Hepatic stellate cell (primary cell): ENCODE results near the gene SRSF2.
"Not testable (repeated sequence)": the region's sequence is repeated elsewhere in the genome, so short reads cannot be mapped to it uniquely, and the experiment has no call there.

Source experiments
- DNase-seq: peaks from one replicate; pipeline ENCODE4 v3.0.0; 2011; ENCODE audit warnings: low spot score

The SRSF2 gene

DNA sequence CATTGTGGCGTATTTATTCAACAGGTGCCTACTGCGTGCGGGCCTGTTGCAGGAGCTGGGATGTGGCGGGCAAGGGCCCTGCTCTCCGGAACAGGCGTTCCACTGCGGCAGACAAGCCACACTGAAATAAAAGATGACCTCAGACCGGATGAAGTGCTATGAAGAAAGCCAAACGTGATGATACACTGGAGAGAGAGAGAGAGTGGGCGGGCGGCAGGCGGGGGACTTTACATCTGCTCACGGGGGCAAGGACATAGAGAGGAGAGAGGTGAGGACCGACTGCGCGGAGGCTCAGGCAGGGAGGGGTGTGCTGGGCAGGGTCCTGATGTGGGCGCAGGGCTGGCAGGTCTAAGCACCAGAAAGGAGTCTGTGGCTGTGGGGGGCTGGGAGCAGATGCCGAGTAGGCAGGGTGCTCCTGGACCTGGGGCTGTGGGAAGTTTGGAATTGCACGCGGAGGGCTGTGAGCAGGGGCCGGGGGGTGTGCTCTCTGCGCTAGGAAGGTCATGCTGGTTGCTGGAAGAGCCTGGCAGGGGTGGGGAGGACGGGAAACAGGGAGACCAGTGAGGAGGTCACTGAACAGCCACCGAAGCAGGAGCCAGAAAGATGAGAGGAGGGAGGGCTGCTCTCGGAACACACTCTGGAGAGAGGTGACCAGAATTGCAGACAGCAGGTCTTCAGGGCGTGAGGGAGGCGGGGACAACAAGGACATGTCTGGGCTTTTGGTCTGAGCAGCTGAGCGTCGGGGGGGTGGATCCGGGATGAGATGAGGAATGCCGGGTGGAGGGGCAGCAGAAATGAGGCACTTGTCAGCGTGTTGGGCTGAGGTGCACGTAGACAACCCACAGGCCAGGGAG, 36.3 kb downstream of the SRSF2 start:
- peak; percentile 92 for DNase-seq

DNA sequence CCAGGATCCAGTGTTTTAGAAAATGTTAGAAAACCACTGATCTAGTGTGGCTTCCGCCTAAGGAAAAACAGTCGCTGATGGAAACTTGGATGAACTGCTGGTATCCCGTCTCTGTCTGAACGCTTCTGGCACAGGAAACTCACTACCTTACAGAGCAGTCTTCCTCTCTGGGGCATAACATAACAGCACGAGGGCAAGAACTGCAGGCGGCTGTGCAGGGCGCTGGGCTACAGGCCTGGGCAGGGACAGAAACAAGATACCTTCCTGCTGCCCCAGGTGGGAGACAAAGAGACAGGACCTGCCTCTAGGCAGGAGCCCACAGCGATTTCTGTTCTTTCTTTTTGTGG, 36.9 kb downstream of the SRSF2 start:
- no peak for DNase-seq

DNA sequence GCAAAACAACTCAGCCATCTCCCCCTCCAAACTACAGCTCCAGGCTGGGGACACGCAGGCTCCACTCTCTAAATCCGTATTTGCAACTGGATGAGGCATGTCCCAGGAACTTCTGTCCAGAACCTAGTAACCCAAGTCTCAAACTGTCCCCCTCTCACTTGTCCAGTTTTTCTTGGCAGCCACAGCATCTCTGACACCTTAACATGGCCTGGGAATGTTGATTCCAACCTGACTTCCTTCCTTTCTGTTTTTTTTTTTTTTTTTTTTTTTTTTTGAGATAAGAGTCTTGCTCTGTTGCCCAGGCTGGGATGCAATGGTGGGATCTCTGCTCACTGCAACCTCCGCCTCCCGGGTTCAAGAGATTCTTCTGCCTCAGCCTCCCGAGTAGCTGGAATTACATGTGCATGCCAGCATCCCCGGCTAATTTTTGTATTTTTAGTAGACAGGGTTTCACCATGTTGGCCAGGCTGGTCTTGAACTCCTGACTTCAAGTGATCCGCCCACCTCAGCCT, 38.6 kb downstream of the SRSF2 start:
- DNase-seq: not testable (repeated sequence)

DNA sequence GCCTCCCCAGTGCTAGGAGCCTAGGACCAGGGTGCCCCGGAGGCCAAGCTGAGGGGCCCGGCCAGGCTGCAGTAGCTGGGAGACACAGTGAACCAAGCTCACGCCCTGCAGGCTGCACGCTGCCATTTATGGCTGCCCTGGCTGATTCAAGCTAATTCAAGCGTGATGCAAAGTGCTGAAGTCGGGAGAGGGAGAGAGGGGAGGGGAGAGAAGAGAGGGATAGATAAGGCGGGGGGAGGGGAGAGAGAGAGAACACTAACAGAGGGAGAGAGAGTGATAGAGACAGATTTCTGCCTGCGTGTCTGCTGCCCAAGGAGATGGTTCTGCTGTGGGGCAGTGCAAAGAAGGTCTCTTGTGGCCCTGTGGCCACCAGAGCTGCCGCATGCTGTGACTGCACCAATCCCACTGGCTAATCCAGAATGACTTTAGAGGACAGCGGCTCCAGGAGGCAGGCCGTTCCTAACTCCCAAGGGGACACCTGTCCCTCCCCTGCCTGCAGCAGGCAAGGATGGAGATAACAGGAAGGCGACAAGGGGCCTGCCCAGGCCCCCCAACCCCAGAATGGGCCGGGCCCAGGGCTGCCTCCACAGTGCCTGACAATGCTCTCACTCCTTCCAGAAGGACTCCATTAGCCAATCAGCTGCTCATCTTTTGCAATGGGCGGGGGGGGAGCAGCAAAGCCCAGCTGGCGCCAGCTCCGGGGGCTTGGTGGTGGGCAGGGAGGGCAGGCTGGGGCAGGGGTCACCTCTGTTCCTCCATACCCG, 39.2 kb downstream of the SRSF2 start:
- peak; percentile 51 for DNase-seq

DNA sequence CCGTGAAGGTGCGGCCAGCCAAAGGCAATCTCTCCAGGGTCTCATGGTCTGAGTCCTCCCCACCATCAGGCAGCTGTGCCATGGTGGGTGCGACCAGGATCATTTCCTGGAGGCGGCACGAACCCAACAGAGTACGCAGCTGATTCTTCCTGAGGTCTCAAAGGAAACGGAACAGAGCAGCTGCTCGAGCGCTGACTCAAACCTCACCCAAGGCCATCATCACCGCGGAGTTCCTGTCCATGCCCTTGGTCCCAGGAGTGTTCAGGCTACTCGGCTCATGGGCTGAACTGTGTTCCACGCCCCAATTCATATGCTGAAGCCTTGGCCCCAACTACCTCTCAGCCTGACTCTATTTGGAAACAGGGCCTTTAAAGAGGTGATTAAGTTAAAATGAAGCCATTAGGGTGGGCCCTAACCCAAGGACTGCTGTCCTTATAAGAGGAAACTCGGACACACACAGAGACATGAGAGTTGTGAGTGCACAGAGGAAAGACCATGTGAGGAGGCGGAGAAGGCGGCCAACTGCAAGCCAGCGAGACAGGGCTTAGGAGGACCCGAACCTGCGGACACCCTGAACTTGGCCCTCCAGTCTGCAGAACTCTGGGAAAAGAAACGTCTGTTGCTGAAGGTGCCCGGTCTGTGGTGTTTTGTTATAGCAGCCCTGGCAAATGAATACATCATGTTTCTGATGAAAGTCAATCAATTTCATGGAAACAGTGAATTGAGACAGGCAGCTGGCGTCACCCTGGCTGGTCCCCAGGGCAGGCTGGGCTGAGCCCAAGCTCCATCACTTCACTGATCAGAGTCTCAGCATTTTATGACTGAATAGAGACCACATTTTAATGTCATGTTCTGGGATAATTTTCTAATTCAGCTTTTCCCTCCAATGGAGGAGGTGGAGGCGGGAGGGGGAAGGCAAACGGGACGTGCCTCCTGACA, 40.1 kb downstream of the SRSF2 start:
- DNase-seq: no peak

DNA sequence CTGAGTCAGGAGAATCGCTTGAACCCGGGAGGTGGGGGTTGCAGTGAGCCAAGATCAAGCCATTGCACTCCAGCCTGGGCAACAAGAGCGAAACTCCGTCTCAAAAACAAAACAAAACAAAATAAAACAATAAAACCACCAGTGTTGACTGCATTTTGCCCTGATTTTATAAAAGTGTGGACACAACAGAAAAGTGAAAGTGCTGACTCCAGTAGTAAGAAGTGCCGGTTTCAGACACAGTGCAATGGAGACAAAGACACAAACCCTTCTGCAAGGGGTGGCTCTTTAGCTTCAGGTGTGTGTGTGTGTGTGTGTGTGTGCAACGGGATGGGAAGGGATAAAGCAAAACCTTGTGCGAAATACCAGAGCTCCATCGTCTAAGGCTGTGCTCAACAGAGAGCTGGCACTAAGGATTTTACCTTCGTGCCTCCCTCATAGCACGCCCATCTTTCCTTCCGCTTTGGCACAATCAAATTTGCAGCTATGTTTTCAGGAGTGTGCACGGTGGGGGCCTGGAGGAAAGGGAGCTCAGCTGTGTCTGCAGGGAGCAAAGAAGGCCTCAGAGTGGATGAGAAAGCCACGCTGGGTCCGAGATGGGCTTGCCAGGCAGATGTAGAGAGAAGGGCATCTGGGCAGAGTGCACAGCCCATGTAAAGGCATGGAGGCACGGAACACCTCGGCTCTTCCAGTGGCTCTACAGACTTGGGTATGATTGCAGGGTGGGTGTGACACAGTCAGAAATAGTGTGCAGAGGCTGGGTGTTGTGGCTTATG, 41.9 kb downstream of the SRSF2 start:
- DNase-seq: no peak

DNA sequence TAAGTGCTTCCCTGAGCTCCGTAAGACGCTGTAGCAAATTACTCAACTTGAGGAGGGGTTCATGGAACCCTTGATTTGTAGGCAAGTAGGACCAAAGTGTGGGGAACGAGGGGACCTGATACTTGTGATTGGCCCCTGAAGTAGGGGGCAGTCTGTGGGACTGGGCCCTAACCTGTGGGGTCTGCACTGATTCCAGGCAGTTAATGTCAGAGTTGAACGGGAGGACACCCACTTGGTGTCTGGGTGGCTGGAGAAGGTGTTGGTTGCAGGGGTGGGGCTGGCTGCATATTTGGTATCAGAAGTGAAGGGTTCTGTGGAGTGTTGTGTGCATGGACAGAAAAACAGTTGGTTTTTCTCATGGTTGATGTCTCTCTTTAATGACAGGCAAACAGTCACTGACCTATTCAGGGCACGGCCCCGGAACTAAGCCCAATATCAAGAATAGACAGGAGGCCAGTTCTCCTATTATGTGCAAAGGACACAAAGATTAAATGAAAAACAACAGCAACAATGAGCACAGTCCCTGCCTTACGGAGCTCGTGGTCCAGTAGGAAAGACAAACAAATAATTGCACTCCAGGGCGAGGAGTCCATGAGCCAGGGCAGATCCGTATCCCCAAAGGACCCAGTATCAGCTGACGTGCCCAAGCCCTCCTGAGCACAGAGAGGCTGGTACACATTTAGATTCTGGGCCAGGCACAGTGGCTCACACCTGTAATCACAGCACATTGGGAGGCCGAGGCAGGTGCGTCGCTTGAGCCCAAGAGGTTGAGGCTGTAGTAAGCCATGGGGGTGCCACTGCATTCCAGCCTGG, 45.5 kb downstream of the SRSF2 start:
- DNase-seq: no peak

DNA sequence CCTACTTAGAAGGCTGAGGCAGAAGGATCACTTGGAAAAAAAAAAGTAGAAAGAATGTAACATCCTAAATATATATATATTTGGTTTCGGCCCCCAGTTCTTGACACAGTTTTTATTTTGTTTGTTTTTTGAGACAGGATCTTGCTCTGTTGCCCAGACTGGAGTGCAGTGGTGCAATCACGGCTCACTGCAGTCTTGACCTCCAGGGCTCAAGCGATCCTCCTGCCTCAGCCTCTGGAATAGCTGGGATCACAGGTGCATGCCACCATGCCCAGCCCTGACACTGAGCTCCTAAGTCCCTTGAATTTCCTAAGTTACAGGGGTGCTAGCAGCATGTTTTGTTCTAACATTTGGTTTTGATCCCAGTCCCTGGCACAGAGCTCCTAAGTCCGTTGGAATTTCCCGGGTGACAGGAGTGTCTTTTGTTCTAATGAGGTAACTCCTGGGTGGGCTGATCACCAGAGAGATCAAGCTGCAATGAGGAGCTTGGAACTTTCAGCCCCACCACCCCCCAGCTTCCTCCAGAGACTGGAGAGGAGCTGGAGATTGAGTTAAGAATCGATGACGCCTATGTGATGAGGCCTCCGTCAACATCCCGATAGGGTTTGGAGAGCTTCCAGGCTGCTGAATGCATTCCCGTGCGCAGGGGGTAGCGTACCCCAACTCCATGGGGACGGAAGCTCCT, 46.4 kb downstream of the SRSF2 start:
- no peak for DNase-seq

DNA sequence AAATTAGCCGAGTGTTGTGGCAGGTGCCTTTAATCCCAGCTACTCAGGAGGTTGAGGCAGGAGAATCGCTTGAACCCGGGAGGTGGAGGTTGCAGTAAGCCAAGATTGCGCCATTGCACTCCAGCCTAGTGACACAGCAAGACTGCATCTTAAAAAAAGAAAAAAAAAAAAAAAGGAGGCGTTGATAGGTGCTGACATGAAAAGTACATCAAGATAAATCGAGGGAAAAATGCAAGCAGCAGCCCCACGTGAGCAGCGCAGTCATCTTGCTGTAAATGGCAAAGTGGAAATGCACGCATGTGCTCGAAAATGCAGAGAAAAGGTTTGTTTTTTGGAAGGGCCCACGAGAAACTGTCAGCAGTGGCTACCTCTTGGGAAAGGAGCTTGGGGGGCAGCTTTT, 47.3 kb downstream of the SRSF2 start:
- DNase-seq: no peak

DNA sequence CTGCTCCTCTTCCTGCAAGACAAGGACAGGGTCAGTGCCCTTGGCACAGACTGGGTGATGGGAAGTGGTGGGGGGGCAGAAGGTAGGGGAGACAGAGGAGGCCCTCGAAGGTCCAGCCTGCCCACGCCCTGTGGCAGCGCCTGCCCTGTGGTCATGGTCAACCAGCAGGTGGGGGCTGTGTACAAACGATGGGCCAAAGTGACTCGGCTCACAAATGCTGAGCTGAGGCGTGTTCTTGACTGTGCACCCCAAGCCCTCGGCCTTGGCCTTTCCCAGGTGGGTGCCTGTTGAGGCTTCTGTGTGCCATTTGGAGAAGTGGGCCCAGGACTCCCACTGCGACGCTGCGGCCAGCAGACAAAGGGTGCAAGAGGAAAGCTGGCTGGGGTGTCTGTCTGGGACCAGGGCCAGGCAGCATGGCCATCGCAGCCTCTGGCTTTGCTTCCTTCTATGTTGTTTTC, 48.9 kb downstream of the SRSF2 start:
- DNase-seq: no peak

DNA sequence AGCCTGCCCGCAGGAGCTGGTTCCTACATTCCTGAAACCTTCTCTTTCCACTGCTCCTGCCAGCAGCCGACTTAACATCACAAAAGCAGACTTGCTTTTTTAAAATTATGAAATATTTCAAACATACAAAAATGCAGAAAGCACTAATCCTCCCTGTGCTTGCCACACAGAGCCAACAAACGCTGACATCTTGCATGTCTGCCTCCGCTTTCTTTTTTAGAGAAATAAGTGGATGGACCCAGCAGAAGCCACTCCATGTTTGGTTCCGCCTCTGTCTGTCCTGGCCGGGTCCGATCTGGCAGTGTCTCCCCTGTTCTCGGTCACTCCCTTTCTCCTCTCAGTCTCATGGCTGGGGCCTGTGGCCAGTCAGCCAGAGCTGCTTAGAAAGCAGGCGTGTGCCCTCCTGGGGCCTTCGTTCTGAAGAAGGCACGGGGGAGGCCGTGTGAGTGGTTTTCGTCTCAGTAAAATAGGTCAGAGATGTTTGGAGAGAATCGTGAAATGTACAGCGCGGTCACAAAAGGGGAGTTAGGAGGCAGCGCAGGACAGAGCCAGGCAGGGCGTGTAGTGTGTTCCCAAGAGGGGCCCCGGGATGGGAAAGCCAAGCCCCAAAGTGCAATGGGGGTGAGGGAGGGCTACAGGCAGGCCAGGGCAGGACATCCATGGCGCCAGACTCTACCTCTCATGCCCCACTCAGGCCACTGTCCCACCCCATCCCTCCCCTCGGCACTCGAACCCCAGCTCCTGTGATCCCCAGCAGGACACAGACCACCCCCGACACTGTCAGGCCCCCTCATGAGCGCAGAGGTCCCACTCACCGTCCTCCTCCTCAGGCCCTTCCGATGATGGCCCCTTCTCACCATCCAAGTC, 49.6 kb downstream of the SRSF2 start:
- DNase-seq: no peak

DNA sequence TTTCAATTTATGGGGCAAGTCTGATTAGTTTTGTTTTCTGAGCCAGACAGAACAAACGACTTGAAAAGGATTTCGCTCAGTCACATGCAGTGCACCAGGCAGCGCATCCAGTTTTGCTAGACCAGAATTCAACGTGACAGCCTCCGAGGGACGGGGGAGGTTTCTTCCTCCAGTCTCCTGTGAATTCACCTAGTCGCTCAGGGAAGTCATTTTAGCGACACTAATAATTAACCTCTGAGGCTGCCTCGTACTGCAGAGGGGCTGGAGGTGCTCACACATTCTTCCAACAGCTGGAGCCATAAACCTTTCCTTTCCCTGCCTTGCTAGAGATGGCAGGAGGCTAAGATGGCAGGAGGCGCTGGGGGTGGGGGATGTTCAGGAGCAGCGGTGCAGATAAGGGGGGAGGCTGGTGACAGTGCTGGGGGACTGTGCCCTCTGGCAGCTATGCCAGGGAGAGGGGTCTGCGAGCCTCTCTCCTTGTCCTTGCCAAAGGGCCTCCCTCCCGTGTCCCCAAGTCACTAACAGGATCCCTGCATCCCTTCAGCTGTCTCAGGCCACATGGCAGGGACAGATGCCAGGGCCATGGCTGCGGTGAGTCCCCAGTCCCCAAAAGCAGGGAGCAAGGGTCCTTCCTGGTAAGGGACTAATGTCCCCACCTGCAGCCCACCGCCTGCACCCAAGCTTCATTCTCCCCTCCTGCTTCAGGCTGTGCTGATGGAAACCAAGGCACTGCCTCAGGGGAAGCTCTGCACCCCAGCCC, 50.4 kb downstream of the SRSF2 start:
- no peak for DNase-seq

DNA sequence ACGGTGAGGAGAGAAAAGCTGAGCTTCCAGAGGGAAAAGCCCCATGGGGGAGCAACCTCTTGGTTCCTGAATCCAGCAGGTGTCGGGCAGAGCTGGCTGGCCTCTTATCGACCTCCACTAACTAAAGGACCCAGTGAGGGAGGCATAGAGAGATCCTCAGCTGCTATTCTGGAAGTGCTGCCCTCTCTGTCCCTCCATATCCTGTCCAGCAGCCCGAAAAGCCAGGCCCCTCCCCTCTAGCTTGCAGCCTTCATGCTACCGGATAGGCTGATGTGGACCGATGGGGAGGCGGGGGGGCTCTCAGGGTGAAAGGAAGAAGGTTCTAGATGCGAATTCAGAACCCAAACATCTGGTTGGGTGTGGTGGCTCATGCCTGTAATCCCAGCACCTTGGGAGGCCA, 51.3 kb downstream of the SRSF2 start:
- DNase-seq: no peak

DNA sequence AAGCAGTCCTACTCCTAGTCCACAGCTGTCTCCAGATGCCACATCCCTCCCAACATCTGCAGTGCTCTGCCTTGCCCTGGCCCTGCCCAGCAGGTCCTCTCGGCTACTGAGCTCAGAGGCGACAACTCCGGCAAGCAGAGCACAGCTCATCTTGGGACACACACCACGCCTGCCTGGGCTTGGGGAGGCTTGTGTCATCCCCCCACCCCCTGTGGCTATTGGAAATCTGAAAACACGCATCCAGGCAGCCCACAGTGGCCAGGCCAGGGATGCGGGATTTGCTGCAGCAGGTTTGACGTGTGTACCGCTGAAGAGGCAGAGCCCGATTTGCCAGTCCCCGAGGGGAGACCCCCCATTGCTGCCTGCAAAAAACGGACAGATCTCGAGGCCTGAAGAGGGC, 51.8 kb downstream of the SRSF2 start:
- no peak for DNase-seq

DNA sequence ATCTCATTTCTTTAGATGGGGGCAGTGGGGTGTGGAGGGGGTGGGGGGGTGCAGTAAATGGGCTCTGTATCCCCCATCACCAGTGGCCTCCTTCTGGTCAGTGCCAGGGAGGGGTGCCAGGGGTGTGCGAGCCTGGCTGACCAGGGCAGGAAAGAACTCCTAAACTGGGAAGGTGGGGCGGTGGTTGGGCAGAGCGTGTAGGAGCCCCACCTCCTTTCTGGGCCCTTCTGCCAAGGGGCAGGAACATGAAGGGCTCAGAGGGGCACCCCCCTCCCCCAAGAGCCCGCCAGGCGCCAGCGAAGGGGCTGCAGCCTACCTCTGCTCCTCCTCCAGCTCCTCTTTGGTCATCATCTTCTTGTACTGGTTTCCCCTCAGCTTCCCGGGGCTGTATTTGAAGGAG, 52.4 kb downstream of the SRSF2 start:
- DNase-seq: no peak
